Measurements from ENCODE around the gene PCID2. TPM values are rescaled to one million over a fixed set of nuclear protein-coding genes. Genes with fewer than 3 reads are reported as not detected.
A peak's percentile ranks its signal among the peaks of the same experiment; 100 is the strongest.

Gene PCID2
- polyA plus RNA-seq, 1 donor from 2014 or later: 46.0 TPM

DNA sequence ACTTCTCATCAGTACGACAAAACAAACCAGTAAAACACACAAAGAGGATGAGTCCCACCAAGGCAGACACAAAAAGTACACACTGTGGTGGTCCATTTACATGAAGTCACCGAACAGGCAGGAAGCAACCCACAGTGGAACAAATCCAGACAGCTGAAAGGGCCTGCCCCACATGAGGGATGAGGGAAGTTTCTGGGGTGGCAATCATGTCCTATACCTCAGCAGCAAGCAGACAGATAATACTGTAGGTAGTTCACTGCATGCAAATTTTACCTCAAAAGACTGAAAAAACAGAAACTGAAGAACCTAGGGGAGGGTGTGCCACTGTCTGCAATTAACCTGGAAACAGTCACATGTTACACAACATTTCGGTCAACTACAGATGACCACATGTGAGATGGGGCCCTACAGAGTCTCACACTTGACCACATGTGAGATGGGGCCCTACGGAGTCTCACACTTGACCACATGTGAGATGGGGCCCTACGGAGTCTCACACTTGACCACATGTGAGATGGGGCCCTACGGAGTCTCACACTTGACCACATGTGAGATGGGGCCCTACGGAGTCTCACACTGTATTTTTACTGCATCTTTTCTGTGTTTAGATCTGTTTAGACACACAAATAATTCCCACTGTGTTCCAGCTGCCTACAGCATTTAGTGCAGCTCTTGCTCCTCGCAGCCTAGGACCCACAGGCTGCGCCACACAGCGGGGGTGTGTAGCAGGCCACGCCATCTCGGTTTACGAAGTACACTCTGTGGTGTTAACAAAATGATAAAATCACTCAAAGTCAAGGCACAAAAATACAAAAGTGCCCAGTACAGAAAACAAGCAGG lies 22.2 kb downstream of the PCID2 start:
- Mint-ChIP-seq H3K36me3 (peaks cover 6% of the 10 kb centered on the region), H3K27me3 (no peaks in the 10 kb centered on the region), H3K4me1 (peaks cover 8 to 12% (median 12%) of the 10 kb centered on the region in 3 donors), H3K27ac (peak overlapping the region; percentile 13 to 59 (median 25)), H3K4me3 (peak overlapping the region in 2 of 4 donors; percentile 53 to 55), H3K9me3 (no peaks in the 10 kb centered on the region)

DNA sequence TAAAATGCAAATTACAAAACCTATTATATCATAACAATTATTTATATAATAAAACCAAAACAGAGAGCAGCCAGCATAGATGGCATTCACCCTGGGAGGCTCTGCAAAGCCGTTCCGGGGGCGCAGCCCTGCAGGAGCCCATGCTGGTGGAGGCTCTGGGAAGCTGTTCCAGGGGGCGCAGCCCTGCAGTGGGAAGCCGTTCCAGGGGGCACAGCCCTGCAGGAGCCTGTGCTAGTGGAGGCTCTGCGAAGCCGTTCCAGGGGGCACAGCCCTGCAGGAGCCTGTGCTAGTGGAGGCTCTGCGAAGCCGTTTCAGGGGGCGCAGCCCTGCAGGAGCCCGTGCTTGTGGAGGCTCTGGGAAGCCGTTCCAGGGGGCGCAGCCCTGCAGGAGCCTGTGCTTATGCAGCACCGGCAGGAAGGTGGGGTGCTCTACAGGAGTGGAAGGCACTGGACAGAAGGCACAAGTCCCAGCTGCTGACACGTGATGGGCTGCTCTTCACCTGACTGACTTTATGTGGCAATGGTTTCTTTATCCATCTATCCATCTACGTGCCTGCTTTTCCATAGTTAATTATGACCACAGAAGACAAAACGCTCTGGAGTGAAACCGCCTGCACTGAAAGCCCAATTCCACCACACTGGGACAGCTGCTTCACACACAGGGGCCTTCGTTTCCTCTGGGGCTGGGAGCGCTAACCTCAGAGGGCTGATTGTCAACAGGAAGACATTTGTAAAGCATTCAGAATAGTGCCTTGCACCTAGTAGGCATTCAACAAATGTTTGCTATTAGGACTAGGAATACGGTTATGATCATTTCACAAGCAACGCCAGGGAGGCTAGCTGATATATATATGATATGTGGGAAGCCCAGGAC lies 23.7 kb downstream of the PCID2 start:
- Mint-ChIP-seq H3K36me3 (peaks cover 7% of the 10 kb centered on the region), H3K9me3 (no peaks in the 10 kb centered on the region), H3K27me3 (no peaks in the 10 kb centered on the region), H3K4me1 (peaks cover 8 to 12% (median 10%) of the 10 kb centered on the region in 3 donors), H3K27ac (peak overlapping the region in 2 of 3 donors; percentile 41 to 76), H3K4me3 (peak overlapping the region in 3 of 4 donors; percentile 36 to 87 (median 49))

DNA sequence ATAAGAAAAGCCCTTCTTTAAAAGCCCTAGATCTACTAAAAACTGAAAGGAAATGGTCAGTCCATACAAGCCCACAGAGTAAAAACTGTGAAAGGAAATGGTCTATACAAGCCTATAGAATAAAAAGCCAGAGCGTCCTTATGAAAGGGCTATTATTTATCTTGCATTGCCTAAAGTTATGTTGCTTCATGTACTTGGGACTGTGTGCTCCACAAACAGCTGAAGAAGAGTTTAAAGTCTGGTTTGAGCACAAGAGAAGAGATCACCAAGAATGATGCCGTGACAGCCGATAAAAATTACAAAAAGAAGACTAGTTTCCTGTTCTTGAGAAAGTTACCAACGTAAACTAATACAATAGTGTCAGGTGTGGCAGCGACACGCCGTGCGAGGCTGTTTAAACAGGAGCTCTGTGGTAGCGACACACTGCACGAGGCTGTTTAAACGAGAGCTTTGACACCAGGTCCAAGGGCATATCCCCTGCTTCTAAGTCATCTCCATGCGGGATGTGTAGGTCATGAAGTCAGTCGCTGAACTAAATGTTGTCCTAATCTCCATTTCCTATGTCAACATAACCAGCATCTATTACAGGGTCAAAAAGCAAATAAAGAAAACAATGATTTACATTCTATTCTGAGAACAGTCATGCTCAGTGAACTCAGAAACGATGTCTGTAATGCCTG lies 24.9 kb downstream of the PCID2 start:
- H3K27me3 Mint-ChIP-seq: no peaks in the 10 kb centered on the region
- peaks cover 4% of the 10 kb centered on the region for H3K36me3 Mint-ChIP-seq
- no peak overlapping the region for H3K4me3 Mint-ChIP-seq
- peaks cover 8 to 12% (median 10%) of the 10 kb centered on the region in 3 donors for H3K4me1 Mint-ChIP-seq
- no peaks in the 10 kb centered on the region for H3K9me3 Mint-ChIP-seq
- no peak overlapping the region for H3K27ac Mint-ChIP-seq

DNA sequence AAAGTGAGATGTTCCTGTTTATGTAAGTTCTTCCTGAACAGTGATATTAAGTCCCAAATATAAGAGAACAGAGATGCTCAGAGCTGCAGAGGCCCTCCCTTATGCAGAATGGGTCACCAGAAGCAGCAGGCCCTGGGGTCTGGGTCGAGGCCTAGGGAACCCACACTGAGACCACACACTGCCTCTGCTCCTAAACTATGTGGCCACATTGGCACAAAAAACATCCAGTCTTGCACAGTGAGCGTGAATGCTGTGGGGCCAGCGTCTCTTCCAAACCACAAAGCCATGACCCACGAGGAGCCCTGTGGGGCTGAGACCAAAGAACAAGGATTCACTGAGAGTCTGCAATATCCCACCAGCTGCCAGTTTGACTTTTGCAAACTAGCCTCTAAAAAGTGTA lies 26.4 kb downstream of the PCID2 start:
- Mint-ChIP-seq H3K4me3 (no peak overlapping the region), H3K27ac (no peak overlapping the region), H3K27me3 (no peaks in the 10 kb centered on the region), H3K36me3 (peaks cover 3% of the 10 kb centered on the region), H3K4me1 (peaks cover 8 to 10% (median 9%) of the 10 kb centered on the region in 3 donors), H3K9me3 (no peaks in the 10 kb centered on the region)

DNA sequence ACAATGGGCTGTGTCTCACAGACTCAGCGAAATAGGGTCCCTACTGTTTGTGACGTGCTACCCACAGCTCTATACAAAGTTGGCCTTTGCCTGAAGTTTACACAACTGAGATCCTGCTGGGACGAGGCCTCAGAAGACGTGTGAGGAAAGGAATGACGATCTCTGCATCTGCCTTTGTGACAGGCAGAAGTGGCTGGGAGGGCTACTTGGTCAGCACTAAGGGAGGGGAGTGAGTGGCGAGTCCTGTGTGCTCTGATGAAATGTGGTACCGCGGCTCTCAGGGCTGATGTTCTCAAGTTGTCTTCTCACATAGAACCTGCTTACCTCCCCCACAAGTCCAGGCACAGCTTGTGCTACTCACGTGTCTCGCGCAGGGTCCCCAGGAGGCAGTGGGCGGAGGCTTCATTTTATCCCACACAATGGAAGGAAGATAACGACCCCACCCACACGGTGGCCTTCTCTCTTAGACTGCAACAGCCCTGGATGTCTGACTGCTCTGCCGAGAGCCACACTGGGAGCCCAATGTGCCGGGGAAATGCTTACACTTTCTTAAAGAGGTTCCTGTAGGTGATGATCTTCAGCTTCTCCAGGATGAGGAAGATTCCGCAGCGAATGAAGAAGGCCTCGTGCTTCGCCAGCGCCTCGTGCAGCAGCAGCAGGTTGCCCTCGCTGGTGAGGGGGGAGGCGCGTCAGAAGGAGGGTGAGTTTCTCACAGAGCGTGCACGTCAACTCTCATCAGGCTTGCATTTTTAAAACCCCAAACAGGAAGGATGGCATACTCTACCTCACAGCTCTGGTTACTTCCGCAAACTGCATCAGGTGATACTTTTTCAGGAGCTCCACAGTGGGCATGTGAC lies 28.9 kb downstream of the PCID2 start:
- Mint-ChIP-seq H3K4me3 (peak overlapping the region in 1 of 4 donors; percentile 49), H3K9me3 (no peaks in the 10 kb centered on the region), H3K4me1 (peaks cover 3 to 7% (median 3%) of the 10 kb centered on the region in 3 donors), H3K27me3 (no peaks in the 10 kb centered on the region), H3K27ac (peak overlapping the region in 2 of 3 donors; percentile 35 to 78), H3K36me3 (peaks cover 9% of the 10 kb centered on the region)

DNA sequence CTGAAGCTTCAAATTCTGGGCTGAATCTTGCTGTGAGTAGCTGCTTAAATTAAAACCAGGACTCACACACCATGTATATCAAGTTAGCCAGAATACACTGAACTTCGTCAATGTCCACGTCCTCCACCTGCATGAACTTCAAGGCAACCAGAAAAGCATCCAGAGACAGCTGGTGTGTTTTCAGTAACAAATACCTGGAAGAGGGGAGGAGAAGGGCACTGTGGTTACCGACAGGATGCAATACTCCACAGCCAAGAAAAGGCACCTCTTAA lies 29.6 kb downstream of the PCID2 start:
- Mint-ChIP-seq H3K9me3 (no peaks in the 10 kb centered on the region), H3K27ac (no peak overlapping the region), H3K4me3 (no peak overlapping the region), H3K36me3 (peaks cover 9% of the 10 kb centered on the region), H3K4me1 (peaks cover 3 to 7% (median 3%) of the 10 kb centered on the region in 3 donors), H3K27me3 (no peaks in the 10 kb centered on the region)

DNA sequence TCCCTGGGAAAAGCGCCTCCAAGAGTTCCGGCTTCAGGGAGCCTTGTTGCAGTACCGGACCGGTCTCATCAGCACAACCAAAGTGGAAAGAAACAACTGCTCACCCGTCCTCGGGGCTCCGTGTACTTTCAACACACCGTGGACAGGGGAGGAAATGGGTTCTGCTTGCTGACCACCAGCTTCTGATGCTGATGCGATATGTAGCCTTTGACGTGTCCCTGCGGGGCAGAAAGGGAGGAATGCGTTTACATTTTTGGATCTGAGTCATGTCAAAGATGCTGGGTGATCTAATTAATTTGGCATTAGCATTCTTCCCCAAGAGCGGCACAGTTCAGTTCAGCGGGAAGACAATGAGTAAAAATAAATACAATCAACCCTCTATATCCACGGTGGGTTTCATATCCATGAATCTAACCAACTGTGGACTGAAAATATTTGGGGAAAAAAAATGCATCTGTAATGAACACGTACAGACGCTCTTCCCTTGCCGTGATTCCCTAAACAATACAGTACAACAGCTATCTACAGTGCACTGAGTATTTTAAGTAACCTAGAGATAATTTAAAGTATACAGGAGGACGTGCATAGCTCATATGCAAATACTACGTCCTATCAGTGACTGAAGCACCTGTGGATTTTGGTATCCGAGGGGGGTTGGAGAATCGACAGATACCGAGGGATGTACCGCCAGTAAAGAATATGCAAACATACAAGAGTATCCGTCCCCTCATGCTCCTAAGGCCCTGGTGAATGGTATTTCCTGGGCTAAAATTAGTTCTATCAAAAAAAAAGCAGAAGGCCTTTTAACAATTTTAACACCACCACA lies 30.2 kb downstream of the PCID2 start:
- peaks cover 9% of the 10 kb centered on the region for H3K36me3 Mint-ChIP-seq
- H3K27me3 Mint-ChIP-seq: no peaks in the 10 kb centered on the region
- no peak overlapping the region for H3K4me3 Mint-ChIP-seq
- peaks cover 3 to 7% (median 3%) of the 10 kb centered on the region in 3 donors for H3K4me1 Mint-ChIP-seq
- no peak overlapping the region for H3K27ac Mint-ChIP-seq
- H3K9me3 Mint-ChIP-seq: no peaks in the 10 kb centered on the region

DNA sequence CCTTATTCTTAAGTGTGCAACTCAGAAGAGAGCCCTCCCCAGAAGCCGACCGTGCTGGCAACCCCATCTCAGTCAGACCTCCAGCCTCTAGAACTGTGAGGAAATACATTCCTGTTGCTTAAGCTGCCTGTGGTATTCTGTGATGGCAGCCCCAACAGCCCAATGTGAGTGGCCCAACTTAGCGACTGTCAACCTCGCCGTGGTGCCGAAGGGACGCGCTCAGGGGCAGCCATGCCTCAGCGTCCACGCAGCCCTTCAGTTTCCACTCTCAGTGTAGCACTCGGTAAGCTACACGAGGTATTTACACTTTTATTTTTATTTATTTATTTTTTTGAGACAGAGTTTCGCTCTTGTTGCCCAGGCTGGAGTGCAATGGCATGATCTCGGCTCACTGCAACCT lies 31.6 kb downstream of the PCID2 start:
- no peaks in the 10 kb centered on the region for H3K27me3 Mint-ChIP-seq
- H3K36me3 Mint-ChIP-seq: peaks cover 9% of the 10 kb centered on the region
- H3K27ac Mint-ChIP-seq: no peak overlapping the region
- H3K9me3 Mint-ChIP-seq: no peaks in the 10 kb centered on the region
- H3K4me1 Mint-ChIP-seq: peaks cover 3 to 7% (median 3%) of the 10 kb centered on the region in 3 donors
- no peak overlapping the region for H3K4me3 Mint-ChIP-seq

DNA sequence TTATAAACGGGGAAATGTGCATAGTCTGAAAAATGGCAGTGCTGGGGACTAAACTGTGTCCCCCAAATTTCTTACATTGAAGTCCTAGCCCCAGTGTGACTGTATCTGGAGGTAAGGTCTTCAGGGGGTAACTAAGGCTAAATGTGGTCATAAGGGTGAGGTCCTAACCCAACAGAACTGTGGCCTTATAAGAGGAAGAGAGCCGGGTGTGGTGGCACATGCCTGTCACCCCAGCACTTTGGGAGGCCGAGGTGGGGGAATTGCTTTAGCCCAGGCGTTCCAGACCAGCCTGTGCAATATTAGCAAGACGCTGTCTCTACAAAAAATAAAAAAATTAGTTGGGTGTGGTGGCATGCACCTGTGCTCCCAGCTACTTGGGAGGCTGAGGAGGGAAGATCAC lies 32.2 kb downstream of the PCID2 start:
- H3K36me3 Mint-ChIP-seq: peaks cover 10% of the 10 kb centered on the region
- peaks cover 3 to 7% (median 4%) of the 10 kb centered on the region in 3 donors for H3K4me1 Mint-ChIP-seq
- no peaks in the 10 kb centered on the region for H3K27me3 Mint-ChIP-seq
- peak overlapping the region; percentile 29 to 85 (median 85) for H3K27ac Mint-ChIP-seq
- H3K4me3 Mint-ChIP-seq: peak overlapping the region in 3 of 4 donors; percentile 2 to 45 (median 8)
- H3K9me3 Mint-ChIP-seq: no peaks in the 10 kb centered on the region

DNA sequence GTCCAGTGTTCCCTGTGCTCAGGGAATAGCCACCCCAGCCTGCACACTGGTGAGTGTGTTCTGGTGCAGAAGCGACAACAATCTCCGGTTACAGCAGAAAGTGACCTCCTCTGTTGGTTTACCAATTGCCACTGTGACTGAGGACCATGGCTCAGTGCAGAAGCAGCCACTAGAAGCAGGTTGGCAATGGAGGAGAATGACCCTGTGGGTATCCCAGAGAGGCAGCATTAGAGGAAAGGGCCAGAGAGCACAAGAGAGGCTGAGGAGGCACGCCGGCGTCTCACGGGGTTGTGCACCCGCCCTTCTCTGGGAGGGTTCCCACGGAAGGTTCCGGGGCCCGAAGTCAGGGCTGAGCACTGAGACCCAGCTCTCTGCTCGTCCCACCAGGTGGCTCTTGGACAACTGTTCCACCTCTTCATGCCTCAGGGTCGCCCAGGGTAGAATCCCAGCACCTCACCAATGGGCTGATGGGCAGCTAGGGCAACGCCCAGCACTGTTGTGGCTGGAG lies 36.0 kb downstream of the PCID2 start:
- Mint-ChIP-seq H3K4me3 (no peak overlapping the region), H3K27me3 (no peaks in the 10 kb centered on the region)

DNA sequence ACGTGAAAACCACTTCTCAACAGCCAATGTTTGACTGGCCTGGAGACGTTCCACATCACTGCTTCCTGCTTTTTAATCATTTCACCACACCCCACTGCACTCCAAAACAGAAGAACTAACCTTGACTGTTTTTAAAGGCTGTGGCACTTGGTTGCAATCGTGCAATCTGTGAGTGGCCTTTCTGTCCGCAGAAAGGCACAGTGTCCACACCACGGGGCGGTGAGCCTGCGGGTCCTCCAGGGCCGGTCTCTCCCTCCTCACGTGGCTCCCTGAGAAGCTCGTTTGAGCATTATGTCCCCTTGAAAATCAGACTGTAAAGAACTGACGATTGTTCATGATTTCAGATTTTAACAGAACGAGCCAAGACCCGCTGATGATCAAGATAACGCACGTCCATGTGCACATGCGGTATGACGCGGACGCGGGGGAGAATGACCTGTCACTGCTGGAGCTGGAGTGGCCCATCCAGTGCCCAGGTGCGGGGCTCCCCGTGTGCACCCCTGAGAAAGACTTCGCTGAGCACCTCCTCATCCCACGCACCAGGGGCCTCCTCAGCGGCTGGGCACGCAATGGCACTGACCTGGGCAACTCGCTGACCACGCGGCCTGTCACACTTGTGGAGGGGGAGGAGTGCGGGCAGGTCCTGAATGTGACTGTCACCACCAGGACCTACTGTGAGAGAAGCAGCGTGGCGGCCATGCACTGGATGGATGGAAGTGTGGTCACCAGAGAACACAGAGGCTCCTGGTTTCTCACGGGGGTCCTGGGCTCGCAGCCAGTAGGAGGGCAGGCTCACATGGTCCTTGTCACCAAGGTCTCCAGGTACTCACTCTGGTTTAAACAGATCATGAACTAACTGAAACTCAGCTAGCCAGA lies 37.0 kb downstream of the PCID2 start:
- Mint-ChIP-seq H3K9me3 (peaks cover 0 to 3% (median 0%) of the 10 kb centered on the region in 3 donors), H3K27me3 (no peaks in the 10 kb centered on the region), H3K27ac (no peak overlapping the region), H3K36me3 (peaks cover 13% of the 10 kb centered on the region), H3K4me1 (peaks cover 5 to 6% (median 6%) of the 10 kb centered on the region in 3 donors), H3K4me3 (no peak overlapping the region)

More for the DNA sequence above, 36.0 kb downstream of the PCID2 start:
- Mint-ChIP-seq H3K4me1 (peaks cover 5 to 7% (median 6%) of the 10 kb centered on the region in 3 donors), H3K9me3 (peaks cover 0 to 3% (median 0%) of the 10 kb centered on the region in 3 donors), H3K27ac (peak overlapping the region in 1 of 3 donors; percentile 83), H3K36me3 (peaks cover 10% of the 10 kb centered on the region)

DNA sequence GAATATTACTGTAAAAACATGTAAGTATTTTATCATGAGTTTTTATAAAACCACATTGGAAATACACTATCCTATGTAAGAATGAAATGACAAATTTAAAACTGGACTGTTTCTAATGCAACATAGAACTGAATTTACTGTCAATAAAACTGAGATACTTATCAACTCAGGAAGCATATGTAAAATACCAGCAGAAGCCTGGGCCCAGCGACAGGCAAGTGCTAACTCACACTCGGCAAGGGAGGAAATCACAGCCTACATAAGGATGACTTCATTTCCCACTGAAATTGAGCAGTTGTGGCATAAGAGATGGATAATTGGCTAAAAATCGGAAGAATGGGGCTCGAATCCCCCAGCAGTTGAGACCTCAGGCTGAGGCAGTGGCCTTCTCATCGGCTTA lies 38.0 kb downstream of the PCID2 start:
- Mint-ChIP-seq H3K36me3 (peaks cover 10% of the 10 kb centered on the region), H3K9me3 (peaks cover 0 to 3% (median 0%) of the 10 kb centered on the region in 3 donors), H3K27me3 (no peaks in the 10 kb centered on the region), H3K4me1 (peaks cover 0 to 3% (median 2%) of the 10 kb centered on the region in 3 donors), H3K27ac (no peak overlapping the region), H3K4me3 (no peak overlapping the region)

Data from IgD-negative memory B cell (primary cell).